Hepatocyte (in vitro differentiated cells): ENCODE measurements around the gene IL1RN. TPM values are rescaled to one million over a fixed set of nuclear protein-coding genes. Genes with fewer than 3 reads are reported as not detected.

Experiments used
- DNase-seq: peaks from one replicate; pipeline ENCODE4 v3.0.0-alpha.2; 2016; ENCODE audit warnings: low spot score
- H2AFZ ChIP-seq: fragments of 200-600 bp; sonication (generic); 2 replicates; pipeline ENCODE4 v1.6.0; 2016; ENCODE audit warnings: antibody characterized with exemption, mild to moderate bottlenecking
- H3K27ac ChIP-seq: fragments of 200-600 bp; sonication (generic); 2 replicates; pipeline ENCODE4 v1.5.1; 2016; ENCODE audit warnings: mild to moderate bottlenecking
- H3K27me3 ChIP-seq: fragments of 200-600 bp; sonication (generic); 2 replicates; pipeline ENCODE4 v1.6.1; 2016
- H3K36me3 ChIP-seq: fragments of 200-600 bp; sonication (generic); replicated peaks from 2 replicates; pipeline ENCODE4 v1.5.1; 2016; ENCODE audit warnings: low read depth; ENCODE audit not compliant: insufficient read depth
- H3K4me1 ChIP-seq: fragments of 200-600 bp; sonication (generic); 2 replicates; pipeline ENCODE4 v1.5.1; 2016; ENCODE audit warnings: mild to moderate bottlenecking, moderate library complexity; ENCODE audit not compliant: insufficient read depth
- H3K4me2 ChIP-seq: fragments of 200-600 bp; sonication (generic); 2 replicates; pipeline ENCODE4 v1.6.0; 2016
- H3K4me3 ChIP-seq: fragments of 200-600 bp; sonication (generic); 2 replicates; pipeline ENCODE4 v1.5.1; 2016; ENCODE audit warnings: mild to moderate bottlenecking
- H3K79me2 ChIP-seq: fragments of 200-600 bp; sonication (generic); 2 replicates; pipeline ENCODE4 v1.6.0; 2017; ENCODE audit warnings: mild to moderate bottlenecking
- H3K9me2 ChIP-seq: fragments of 200-600 bp; sonication (generic); replicated peaks from 2 replicates; pipeline ENCODE4 v1.6.0; 2017; ENCODE audit warnings: mild to moderate bottlenecking; ENCODE audit not compliant: insufficient read depth
- H3K9me3 ChIP-seq: fragments of 200-600 bp; sonication (generic); 2 replicates; pipeline ENCODE4 v1.5.1; 2016; ENCODE audit warnings: low read depth, mild to moderate bottlenecking
- H4K20me1 ChIP-seq: fragments of 200-600 bp; sonication (generic); 2 replicates; pipeline ENCODE4 v1.6.0; 2016; ENCODE audit warnings: mild to moderate bottlenecking; ENCODE audit not compliant: insufficient read depth, poor library complexity, severe bottlenecking
- CTCF ChIP-seq: fragments of 200-600 bp; sonication (generic); IDR thresholded peaks from 2 replicates; pipeline ENCODE4 v1.5.1; 2016; ENCODE audit warnings: antibody characterized with exemption, mild to moderate bottlenecking; ENCODE audit not compliant: poor library complexity
- EZH2 ChIP-seq: fragments of 200-600 bp; sonication (generic); IDR thresholded peaks from 2 replicates; pipeline ENCODE4 v1.6.1; 2016; ENCODE audit warnings: antibody characterized with exemption, mild to moderate bottlenecking, borderline replicate concordance
- EZH2phosphoT487 ChIP-seq: fragments of 200-600 bp; sonication (generic); IDR thresholded peaks from one replicate; pipeline ENCODE4 v1.6.1; 2018; ENCODE audit warnings: antibody characterized with exemption, mild to moderate bottlenecking, low read depth, moderate library complexity; ENCODE audit not compliant: unreplicated experiment, severe bottlenecking
- WGBS: methylation state at CpG from one replicate; pipeline ENCODE4 v1.1.6; 2016; ENCODE audit warnings: low lambda C conversion rate; ENCODE audit errors: missing lambda C conversion rate; 5-methylcytosine and 5-hydroxymethylcytosine counted together
- polyA plus RNA-seq: library from polyadenylated mRNA; unstranded; fragments of >200 nt; fragmentation: Nextera tagmentation; extraction: Ambion mirVana; gene quantifications from 2 replicates; pipeline ENCODE4 v1.2.1, GENCODE V29; 2016
- total RNA-seq: library from RNA; depleted of rRNA; stranded (reverse); fragments of >200 nt; gene quantifications from 2 replicates; pipeline ENCODE4 v1.2.3, GENCODE V29; 2014

IL1RN gene
- total and polyA plus RNA-seq, 2 experiments from 2014 or later, result 3.1 to 7.3 TPM

GRCh38 chr2:113156278-113157117 lies 29.1 kb downstream of the IL1RN start:
- H3K27ac ChIP-seq, result peak overlapping the region; percentile 93
- H3K4me2 ChIP-seq, result peak overlapping the region; percentile 97
- H3K4me1 ChIP-seq, result peaks cover 24% of the 10 kb centered on the region
- 48% methylated on average over 10 of the region's 10 CpGs for WGBS
- H3K36me3 ChIP-seq, result no peaks in the 10 kb centered on the region
- no peaks in the 10 kb centered on the region for H3K27me3 ChIP-seq
- DNase-seq, result no peak
- no peaks in the 10 kb centered on the region for H3K9me2 ChIP-seq
- peak overlapping the region; percentile 94 for H2AFZ ChIP-seq
- H4K20me1 ChIP-seq, result no peaks in the 10 kb centered on the region
- H3K79me2 ChIP-seq, result peaks cover 14% of the 10 kb centered on the region
- H3K9me3 ChIP-seq, result no peaks in the 10 kb centered on the region
- H3K4me3 ChIP-seq, result peak overlapping the region; percentile 79
- TF ChIP-seq CTCF (no peak), EZH2 (no peak)

DNA sequence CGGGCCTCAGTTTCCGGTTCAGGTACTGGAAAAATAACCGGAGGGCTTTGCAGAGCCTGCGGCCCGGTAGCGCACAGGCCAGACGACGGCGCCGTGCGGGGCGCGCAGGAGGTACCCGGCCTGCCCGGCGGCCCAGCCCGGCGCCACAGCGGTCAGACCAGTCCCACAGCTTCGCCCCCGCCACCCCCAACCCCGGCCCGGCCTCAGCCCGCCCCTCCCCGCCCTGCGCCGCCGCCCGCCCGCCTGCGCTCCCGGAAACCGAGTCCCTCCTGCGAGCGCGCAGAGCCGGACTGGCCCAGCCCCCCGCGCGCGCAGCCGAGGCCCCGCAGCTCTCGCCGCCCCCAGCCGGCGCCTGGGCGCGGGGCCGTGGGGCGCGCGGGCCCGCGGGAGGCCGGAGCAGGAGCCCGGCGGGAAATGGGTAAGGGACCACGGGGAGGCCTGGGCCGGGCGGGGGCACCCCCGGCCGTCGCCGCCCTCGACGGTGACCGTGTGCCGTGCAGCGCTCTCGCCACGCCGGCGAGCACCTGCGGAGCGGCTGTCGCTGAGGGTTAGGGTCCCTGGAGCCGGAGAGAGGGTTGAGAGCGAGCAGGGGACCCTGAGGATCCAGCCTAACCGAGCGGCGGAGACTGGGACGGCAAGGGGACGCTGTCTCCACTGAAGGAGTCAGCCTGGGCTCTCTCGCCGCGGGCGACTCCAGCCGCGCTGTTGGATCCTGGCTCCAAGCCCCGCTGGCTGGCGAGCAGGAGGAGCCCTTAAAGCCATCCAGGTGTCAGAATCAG lies 29.9 kb downstream of the IL1RN start:
- Histone ChIP-seq H3K9me2 (no peaks in the 10 kb centered on the region), H3K27ac (peak overlapping the region; percentile 93), H2AFZ (peak overlapping the region; percentile 94), H4K20me1 (no peaks in the 10 kb centered on the region), H3K79me2 (peaks cover 14% of the 10 kb centered on the region), H3K27me3 (no peaks in the 10 kb centered on the region), H3K4me1 (peaks cover 24% of the 10 kb centered on the region), H3K4me3 (peak overlapping the region; percentile 79), H3K4me2 (peak overlapping the region; percentile 97), H3K36me3 (no peaks in the 10 kb centered on the region), H3K9me3 (no peaks in the 10 kb centered on the region)
- no peak for TF ChIP-seq EZH2phosphoT487
- no peak for TF ChIP-seq EZH2
- TF ChIP-seq CTCF, result no peak
- under 1% methylated on average over 71 of the region's 92 CpGs for WGBS
- DNase-seq, result peak; percentile 85

DNA sequence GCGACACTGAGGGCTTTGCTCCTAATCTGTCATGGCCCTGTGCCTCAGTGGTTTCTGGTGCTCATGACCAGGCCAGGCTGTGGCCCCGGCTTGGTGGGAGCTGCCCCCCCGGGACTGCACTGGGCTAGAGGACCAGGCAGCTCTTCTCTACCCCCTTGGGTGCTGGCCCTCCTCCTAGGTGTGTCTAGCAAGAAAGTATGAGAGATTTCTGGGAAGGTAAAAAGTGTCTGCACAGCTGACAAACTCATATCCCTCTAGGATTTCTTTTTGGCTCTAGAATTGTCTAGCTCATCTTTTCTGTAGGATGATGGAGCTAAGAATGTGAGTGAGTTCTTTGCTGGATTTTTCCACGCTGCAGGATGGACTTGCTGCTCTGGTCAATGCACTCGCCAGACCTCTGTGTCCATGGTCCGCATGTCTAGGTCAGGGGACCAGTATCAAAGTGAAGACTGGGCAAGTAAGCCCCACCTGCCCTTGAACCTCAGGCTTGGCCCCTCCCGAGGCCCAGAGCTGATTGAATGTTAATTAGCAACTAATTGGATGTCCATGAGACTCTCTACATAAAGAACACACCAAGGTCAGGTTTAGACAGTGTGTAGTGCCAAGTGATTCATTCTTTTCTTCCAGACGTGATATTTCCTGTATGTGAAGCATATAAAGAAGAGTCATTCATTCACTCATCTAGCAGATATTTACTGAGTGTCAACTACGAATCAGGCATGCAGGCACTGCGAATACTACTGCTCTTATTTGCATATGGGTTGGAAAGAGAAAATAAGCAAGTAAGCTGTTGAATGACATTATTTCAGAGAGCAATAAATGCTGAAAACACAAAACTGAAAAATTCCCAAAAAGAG lies 30.7 kb downstream of the IL1RN start:
- Histone ChIP-seq H3K9me2 (no peaks in the 10 kb centered on the region), H3K36me3 (no peaks in the 10 kb centered on the region), H2AFZ (peak overlapping the region; percentile 80), H3K27me3 (no peaks in the 10 kb centered on the region), H3K79me2 (peaks cover 18% of the 10 kb centered on the region), H4K20me1 (no peaks in the 10 kb centered on the region), H3K4me1 (peaks cover 24% of the 10 kb centered on the region), H3K27ac (peak overlapping the region; percentile 90), H3K9me3 (no peaks in the 10 kb centered on the region), H3K4me3 (peak overlapping the region; percentile 79), H3K4me2 (peak overlapping the region; percentile 97)
- DNase-seq, result no peak
- TF ChIP-seq EZH2, result no peak
- TF ChIP-seq EZH2phosphoT487, result no peak
- TF ChIP-seq CTCF, result no peak
- 48% methylated on average over 10 of the region's 10 CpGs for WGBS
